ENCODE data around the gene GLB1L2.

- TF ChIP-seq POLR2A (IDR thresholded peaks at IDR 0.05; ENCODE audit: low read length): no peak
- no peak for TF ChIP-seq GATA1 (IDR thresholded peaks at IDR 0.05; ENCODE audit: low read depth, low read length)
Measured at GRCh38 chr11:134334796-134335571, 3.2 kb downstream of the GLB1L2 start.
